D341Med (cell line): Measurements from ENCODE around the gene TGFBR2.

Experiments
- DNase-seq: peaks from one replicate; pipeline ENCODE4 v3.0.0; 2012; ENCODE audit warnings: low spot score

Gene TGFBR2

DNA sequence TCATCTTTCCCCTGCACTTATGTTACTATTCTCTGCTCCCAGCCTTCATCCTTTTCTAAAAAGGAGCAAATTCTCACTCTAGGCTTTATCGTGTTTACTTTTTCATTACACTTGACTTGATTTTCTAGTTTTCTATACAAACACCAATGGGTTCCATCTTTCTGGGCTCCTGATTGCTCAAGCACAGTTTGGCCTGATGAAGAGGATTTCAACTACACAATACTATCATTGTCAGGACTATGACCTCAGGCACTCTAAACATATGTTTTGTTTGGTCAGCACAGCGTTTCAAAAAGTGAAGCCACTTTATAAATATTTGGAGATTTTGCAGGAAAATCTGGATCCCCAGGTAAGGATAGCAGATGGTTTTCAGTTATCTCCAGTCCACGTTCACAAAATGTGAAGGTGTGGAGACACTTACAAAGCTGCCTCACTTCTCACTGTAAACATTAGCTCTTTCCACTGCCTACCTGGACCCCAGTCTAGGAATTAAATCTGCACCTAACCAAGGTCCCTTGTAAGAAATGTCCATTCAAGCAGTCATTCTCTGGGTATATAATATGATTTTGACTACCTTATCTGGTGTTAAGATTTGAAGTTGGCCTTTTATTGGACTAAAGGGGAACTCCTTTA is 86.2 kb downstream of the TGFBR2 start:
- no peak for DNase-seq

DNA sequence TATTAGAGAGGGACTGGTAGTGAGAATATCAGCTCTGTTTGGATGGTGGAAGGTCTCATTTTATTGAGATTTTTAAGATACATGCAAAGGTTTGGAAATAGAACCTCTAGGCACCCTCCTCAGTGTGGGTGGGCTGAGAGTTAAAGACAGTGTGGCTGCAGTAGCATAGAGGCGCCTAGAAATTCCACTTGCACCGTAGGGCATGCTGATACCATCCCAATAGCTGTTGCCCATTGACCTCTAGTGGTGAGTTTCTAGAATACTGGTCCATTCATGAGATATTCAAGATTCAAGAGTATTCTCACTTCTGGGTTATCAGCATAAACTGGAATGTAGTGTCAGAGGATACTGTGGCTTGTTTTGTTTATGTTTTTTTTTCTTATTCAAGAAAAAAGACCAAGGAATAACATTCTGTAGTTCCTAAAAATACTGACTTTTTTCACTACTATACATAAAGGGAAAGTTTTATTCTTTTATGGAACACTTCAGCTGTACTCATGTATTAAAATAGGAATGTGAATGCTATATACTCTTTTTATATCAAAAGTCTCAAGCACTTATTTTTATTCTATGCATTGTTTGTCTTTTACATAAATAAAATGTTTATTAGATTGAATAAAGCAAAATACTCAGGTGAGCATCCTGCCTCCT is 87.2 kb downstream of the TGFBR2 start:
- peak; percentile 67 for DNase-seq

DNA sequence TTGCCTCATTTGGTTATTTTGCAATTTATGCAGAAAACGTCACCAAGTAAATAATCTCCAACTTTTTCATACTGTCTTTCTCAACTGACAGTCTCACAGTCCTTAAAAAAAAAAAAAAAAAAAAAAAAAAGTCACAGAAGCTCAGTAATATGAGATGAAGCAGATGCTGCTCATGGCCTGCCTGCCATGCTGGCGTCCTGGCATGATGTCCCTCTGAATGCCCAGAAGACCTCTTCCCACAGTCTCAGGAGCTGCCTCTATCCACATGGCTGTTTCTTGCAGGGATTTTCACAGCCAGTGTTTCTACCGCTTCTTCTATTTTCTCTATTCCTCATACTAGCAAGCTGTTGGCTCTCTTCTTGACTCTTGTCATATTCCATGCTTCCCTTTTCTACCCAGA is 87.7 kb downstream of the TGFBR2 start:
- no peak for DNase-seq

DNA sequence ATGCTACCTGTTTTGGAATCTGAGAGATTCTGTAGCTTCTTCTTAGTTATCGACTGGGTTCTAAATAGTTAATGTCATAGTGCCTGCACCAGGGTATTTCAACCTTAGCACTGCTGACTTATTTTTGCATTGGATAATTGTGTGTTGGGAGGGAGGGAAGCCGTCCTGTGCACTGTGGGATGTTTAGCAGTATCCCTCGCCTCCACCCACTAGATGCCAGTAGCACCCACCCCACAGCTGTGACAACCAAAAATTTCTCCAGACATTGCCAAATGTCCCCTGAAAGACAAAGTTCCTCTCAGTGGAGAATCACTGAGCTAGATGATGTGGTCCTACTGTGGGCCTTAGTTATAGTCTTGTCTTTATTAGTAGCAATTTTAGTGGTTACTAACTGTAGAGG is 88.3 kb downstream of the TGFBR2 start:
- DNase-seq: no peak

DNA sequence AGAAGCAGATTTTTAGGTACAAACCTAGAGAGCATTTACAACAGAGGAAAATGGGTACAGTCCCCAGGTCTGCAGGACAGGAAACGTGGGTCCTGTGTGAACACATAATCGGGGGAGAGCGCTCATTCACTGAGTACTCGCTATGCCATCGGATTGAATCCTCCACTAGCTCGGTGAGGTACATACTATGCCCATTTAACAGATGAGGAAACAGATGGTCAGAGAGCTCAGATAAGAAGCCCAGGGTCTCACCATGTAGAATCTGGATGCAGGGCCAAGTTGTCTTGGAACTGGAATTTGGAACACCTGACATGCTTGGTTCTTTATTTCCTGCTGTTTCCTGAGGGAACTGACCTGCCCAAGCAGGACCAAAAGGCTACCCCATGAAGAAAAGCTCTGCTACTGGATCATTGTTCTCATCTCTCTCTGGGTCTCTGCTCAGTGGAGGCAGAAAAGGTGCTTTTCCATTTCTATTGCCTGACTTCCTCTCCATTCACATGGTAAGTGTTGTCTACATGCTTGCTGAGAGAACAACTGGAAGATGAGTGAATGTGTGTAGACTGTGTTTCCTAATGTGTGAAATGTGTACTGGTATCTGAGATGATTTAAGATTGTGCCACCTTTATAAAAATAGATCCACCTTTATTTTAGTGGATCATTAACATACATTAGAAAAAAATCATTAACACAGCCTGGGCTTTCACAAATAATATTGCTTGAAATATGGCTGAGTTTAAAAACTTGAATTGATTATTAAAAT is 89.1 kb downstream of the TGFBR2 start:
- DNase-seq: no peak

DNA sequence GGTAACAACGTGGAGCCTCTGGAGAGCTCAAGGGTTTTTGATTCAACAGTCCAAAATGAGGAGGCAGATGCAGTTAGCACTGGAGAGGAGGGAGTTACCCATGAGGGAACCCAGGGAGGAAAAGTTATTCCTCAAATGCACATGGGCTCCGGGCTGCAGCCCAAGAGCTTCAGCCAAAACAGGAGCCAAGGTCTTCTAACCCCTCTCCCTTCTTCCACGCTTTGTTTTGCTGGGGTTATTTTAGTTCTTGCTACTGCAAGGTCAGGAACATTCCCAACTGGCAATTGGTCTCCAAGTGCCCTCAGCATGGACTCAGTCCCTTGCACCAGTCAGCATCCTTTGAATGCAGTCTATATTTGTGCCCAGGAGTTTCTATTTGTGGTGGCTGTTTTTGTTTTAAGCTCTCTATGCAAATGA is 90.0 kb downstream of the TGFBR2 start:
- DNase-seq: no peak

DNA sequence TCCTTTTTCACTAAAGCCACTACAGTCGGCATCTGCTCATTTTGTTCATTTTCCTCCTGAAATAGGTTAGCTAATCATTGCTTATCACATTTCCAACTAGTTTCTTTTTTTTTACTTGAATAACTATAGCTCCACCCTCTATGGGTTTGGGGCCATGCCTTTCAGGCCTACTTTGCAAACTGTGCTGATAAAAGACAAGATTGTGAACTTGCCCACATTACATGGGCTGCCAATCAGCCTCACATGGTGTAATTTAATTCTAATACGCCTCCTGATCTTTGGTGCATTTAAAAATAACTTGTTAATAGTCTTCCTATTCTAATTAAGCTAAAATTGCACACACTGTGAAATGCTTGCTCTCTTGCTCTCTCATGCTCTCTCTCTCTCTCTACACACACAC is 90.5 kb downstream of the TGFBR2 start:
- DNase-seq: no peak

DNA sequence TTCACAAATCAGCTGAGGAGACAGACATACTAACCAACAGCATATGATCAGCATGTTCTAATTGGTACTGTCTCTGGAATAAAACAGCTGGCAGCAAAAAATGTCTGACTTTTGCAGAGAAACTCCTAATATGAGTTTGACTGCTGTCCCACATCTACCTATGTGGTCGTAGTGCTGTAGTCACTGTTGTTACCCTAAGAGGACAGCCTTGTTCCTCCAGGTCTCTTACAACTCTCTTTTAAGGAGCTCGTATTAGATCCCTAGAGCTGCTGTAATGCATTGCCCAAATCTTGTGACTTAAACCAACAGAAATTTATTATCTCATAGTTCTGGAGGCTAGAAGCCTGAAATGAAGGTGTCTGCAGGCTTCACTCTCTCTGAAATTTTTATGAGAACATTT is 92.1 kb downstream of the TGFBR2 start:
- DNase-seq: no peak

DNA sequence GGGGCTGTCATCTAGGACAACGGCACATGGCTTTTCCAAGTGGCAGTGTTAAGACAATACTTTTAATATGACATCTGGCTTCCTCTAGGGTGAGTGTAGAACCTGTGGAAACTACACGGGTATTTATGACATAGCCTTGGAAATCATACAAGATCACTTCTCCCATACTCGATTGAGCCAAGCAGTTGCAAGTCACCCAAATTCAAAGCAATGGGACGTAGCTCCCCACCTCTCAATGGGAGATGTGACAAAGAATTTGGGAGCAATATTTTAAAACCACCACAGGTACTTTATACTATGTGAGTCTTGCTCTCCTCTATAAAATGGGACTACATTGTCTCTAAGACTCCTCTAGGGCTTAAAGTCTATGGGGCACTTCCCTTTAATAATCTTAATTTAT is 93.5 kb downstream of the TGFBR2 start:
- DNase-seq: no peak

DNA sequence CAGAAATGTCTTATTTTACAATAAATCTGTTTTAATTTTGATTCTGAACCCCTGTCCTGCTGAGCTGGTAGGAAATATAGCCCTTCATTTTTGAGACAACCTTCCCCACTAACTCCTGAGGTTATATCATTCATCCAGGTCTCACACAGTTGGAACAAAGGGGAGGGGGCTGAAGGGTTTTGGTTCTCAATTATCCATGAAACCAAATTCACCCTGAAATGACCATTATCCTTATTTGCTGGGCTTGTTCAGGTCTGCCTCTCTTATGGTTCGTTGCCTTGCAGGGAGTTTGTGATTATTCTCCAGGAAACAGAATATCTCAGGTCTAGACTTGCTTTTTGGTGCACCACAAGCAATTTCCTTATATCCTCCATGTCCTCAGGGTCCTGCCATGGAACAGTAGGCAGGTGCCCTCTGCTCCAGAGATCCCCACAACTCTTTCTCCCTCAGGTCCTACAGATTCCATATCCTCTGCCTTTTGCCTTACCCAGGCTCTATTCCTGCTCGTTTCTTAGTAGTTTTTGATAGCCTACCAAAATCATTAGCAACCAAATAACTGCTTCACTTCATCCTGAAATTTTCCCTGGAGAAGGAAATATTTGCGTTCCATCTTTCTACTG is 94.4 kb downstream of the TGFBR2 start:
- DNase-seq: no peak

DNA sequence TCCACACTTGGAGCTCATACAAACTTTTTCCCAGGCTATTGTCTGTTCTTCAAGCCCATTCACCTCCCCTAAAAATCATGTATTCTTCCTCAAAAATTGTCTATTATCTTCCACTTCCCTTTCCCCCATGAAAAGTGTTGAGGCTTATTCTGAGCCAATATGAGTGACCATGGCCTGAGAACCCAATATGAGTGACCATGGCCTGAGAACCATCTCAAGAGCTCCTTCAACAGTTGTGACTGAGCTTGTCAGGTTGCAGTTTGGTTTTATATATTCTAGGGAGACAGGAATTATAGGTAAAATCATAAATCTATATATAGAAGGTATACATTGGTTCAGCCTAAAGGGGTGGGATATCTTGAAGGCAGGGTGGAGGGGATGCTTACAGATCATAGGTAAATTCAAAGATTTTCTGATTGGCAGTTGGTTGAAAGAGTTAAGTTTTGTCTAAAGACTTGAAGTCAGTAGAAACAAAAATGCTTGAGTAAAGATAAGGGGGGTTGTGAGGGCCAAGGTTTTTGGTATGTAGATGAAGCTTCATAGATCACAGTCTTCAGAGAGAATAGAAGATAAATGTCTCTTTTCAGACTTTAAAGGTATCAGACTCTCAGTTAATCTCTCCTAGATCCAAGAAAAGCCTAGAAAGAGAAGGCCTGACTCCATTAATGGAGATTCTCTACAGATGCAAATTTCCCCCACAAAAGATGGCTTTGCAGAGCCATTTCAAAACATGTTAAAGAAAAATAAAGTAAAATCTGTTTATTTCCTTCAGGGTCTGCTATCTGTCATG is 95.8 kb downstream of the TGFBR2 start:
- DNase-seq: no peak

DNA sequence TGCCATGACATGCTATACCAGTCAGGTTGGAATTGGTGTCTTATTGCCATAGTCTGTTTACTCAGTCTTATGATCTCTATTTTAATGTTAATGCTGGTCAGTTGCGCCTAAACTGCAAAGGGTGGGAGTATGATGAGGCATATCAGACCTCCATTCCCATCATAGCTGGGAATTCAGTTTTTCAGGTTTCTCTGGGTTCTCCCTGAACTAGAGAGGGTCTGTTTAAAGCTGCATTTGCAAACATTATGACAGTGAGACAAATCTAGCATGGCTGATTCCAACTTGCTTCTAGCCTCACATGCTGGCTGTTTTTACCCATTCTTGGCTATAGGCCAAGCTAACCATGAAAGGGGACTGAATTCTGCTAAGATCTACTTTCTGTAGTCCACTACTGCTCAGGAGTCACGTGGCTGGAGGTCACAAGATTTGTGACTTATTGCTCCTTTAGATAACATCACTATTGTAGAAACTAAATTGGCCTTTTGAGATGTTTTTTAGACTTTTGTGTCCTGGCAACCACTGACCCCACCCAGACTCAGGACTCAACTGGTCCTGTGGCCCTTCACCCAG is 96.5 kb downstream of the TGFBR2 start:
- no peak for DNase-seq

DNA sequence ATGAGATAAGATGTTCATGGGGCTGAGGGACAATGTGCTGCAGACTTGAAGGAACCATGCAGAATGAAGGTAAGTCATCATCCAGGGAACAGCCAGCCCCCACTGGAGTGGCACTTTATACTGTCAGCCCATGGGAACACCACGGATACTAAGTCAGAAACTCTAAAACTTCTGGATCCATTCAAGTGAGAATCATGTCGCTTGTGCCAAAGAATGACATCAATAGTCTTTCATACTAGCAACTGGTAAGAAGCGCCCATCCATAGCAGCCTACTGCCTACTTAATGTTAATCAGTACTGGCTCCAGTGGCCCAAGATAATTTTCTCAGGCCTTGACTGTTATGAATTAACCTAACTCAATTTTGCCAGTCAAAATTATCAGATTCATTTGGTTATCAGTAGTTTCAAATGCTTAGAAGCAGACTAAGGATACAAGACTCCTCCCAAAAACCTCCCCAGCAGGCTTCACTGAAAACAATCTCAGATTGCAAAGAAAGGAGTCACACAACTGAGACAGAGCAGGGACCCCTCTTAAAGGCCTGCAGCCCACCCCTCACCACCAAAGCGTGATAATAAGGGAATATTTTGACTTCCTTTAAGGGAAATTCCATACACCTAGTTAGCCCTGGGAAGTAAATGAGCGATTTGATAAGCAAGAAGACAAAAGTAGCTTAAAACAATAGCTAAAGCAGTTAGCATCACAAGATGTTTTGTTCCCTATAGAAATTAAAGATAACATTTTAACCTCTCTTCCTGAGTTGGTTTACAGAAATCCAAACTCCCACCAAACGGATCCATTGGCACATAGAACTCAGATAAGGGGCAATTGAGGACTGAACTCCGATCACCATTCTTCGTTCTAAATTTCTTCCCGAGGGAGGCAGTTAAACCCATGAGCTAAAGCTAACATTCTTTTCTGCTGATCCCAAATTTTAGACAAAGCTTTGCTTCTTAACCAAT is 98.8 kb downstream of the TGFBR2 start:
- DNase-seq: no peak

DNA sequence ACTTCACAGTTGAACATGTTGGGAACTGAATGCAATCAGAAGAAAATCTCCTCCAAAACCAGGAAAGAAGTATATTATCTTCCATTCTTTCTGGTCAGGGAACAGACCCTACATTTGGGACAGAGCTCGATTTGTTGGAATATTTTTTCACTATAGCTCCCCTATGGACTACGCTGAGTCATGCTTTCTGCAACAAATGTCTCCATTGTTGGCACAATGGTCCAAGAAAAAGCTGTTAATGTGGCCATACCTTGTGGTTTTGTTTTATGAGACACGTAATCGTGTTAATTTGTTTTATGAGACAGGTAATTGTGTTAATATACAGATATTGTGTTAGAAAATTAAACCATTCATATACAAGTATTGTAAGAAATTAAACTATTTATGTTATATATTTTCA is 101.4 kb downstream of the TGFBR2 start:
- DNase-seq: no peak

DNA sequence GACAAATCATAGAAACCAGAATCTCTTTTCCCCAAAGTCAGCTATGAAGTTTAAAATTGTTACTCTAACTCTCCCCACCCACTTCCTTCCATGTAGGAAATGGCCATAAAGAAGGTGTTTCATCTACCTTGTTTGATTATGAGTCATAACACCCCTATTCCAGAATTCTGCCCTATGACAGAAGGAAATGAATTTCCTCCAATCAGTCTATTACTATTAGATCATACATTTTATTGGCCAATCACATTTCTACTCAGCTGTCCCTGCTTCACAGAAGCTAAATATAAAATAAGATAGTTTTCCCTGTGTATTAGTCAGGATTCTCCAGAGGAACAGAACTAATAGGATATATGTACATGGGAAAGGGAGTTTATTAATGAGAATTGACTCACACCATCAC is 102.1 kb downstream of the TGFBR2 start:
- no peak for DNase-seq

DNA sequence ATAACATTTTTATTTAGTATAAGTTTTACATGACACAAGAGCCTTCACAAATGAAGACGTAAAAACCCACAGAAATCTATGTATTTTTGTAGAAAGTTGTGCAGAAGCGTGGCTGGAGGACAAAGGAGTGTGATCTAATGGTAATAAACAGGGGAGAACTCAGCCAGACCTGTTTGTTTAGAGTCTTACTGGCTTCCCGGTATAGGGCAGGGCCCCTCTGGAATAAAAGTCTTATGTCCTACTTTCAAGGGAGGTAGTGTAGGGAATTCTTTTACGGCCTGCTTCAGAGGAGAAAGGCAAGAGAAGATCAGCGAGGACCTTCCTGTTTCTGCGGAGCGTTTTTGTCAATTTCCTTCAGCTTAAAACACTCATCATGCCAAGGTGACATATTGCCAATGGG is 103.6 kb downstream of the TGFBR2 start:
- no peak for DNase-seq

DNA sequence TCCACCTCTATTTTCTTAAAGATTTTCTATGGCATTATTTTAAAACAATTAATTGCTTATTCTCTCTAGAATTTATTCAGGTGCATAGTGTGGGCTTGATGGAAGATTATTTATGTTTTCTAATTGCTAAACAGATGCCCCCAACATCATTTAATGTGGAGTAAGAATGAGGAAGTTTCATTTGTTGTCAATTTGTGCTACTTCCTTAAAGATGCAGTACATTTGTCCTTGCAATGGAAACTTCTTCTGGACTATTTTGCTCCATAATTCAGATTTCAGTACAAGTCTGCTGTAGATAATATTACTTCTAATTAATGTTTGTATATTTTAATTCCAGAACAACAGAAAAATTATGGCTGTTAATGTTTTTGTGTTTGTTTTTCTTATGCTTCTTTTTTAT is 104.8 kb downstream of the TGFBR2 start:
- DNase-seq: no peak

DNA sequence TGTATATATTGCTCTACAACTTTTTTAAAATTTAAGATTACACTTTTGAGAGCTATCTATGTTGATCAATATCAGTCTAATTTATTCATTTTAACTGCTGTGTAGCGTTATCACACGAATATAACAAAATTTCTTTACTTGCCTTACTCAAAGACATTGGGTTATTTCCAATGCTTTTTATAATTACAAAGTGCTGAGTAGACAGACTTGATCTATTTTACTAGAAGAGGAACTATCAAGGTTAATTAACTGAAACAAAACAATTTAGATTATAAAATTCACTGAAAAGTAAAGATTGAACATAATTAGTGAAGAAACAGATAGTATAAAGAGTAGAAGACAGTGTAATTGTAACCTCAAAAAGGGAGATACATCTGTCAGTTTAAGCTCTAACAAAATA is 105.5 kb downstream of the TGFBR2 start:
- DNase-seq: no peak

DNA sequence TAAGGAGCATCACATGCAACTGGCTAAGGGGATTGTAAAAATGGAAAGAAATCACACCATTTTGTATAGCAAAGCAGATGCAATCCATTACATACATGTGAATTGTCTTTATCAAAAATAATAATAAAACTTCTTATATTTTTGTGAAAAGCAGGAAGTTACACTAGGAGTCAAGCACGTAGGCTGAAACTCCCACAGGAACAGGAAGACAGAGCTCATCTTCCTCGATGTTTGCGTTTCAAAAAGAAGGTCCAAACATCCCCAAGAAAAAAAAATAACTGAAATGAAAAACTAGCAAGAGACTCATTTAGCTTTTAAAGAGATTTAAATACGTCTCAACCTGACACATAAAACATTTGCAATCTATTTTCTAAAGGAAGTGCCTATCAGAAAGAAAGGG is 106.6 kb downstream of the TGFBR2 start:
- DNase-seq: no peak

DNA sequence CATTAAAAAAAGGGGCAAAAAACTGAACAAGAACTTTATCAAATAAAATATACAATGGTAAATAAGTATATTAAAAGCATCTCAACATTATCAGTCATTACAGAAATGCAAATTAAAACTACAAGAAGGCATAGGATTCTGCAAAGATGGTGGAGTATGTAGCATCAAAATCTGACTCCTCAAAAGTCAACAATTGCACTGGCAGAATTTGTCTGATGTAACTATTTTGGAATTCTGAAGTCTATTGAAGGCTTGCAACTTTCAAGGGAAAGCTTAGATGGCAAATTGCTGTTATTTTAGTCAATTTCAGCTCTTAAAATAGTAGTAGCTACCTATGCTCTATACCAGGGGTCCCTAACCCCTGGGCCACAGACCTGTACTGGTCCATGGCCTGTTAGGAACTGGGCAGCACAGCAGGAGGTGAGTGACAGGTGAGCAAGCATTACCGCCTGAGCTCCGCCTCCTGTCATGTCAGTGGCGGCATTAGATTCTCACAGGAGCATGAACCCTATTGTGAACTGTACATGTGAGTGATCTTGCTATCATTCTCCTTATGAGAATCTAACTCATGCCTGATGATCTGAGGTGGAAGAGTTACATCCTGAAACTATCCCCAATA is 107.6 kb downstream of the TGFBR2 start:
- no peak for DNase-seq
